ENCODE results near the gene PPP2R1B.

PPP2R1B gene

GRCh38 chr11:111703576-111703975 lies 62.6 kb downstream of the PPP2R1B start:
- H3K27ac ChIP-seq (replicated peaks), result no peak overlapping the region
- TF ChIP-seq GABPA (IDR thresholded peaks at IDR 0.05; ENCODE audit: low read depth), result no peak
- no peak for TF ChIP-seq CTCF (IDR thresholded peaks at IDR 0.05; ENCODE audit: insufficient read depth, low read length)
- TF ChIP-seq SPI1 (IDR thresholded peaks at IDR 0.05; ENCODE audit: borderline replicate concordance, low read depth), result no peak
- no peak for TF ChIP-seq POLR2AphosphoS5 (IDR thresholded peaks at IDR 0.05; ENCODE audit: low read depth)
- no peak for TF ChIP-seq REST (IDR thresholded peaks at IDR 0.05; ENCODE audit: insufficient replicate concordance, low read depth)
- H3K4me3 ChIP-seq (replicated peaks; ENCODE audit: insufficient read depth, low read length), result no peak overlapping the region
- H3K27me3 ChIP-seq (ENCODE audit: insufficient read depth, poor library complexity, severe bottlenecking), result no peaks in the 10 kb centered on the region
- DNase-seq (ENCODE audit: low read depth in 1 of 2, low spot score in 1 of 2), result no peak

GRCh38 chr11:111702623-111703022 lies 63.6 kb downstream of the PPP2R1B start:
- DNase-seq (ENCODE audit: low read depth in 1 of 2, low spot score in 1 of 2), result no peak
- Histone ChIP-seq H3K27me3 (ENCODE audit: insufficient read depth, poor library complexity, severe bottlenecking) (no peaks in the 10 kb centered on the region), H3K4me3 (replicated peaks; ENCODE audit: insufficient read depth, low read length) (no peak overlapping the region), H3K27ac (replicated peaks) (no peak overlapping the region)
- no peak for TF ChIP-seq GABPA (IDR thresholded peaks at IDR 0.05; ENCODE audit: low read depth)
- TF ChIP-seq CTCF (IDR thresholded peaks at IDR 0.05; ENCODE audit: insufficient read depth, low read length), result no peak
- no peak for TF ChIP-seq SPI1 (IDR thresholded peaks at IDR 0.05; ENCODE audit: borderline replicate concordance, low read depth)
- no peak for TF ChIP-seq REST (IDR thresholded peaks at IDR 0.05; ENCODE audit: insufficient replicate concordance, low read depth)
- no peak for TF ChIP-seq POLR2AphosphoS5 (IDR thresholded peaks at IDR 0.05; ENCODE audit: low read depth)

GRCh38 chr11:111700162-111700561 lies 66.0 kb downstream of the PPP2R1B start:
- no peak overlapping the region for H3K27ac ChIP-seq (replicated peaks)
- DNase-seq (ENCODE audit: low read depth in 1 of 2, low spot score in 1 of 2), result no peak
- no peak for TF ChIP-seq SPI1 (IDR thresholded peaks at IDR 0.05; ENCODE audit: borderline replicate concordance, low read depth)
- no peak overlapping the region for H3K4me3 ChIP-seq (replicated peaks; ENCODE audit: insufficient read depth, low read length)
- no peaks in the 10 kb centered on the region for H3K27me3 ChIP-seq (ENCODE audit: insufficient read depth, poor library complexity, severe bottlenecking)

GRCh38 chr11:111699579-111700156 lies 66.5 kb downstream of the PPP2R1B start:
- Histone ChIP-seq H3K27ac (replicated peaks) (no peak overlapping the region), H3K27me3 (ENCODE audit: insufficient read depth, poor library complexity, severe bottlenecking) (no peaks in the 10 kb centered on the region), H3K4me3 (replicated peaks; ENCODE audit: insufficient read depth, low read length) (no peak overlapping the region)
- TF ChIP-seq CTCF (IDR thresholded peaks at IDR 0.05; ENCODE audit: insufficient read depth, low read length) (no peak), REST (IDR thresholded peaks at IDR 0.05; ENCODE audit: insufficient replicate concordance, low read depth) (no peak), POLR2AphosphoS5 (IDR thresholded peaks at IDR 0.05; ENCODE audit: low read depth) (no peak), SPI1 (IDR thresholded peaks at IDR 0.05; ENCODE audit: borderline replicate concordance, low read depth) (no peak), GABPA (IDR thresholded peaks at IDR 0.05; ENCODE audit: low read depth) (no peak)
- DNase-seq (ENCODE audit: low read depth in 1 of 2, low spot score in 1 of 2), result no peak

Measured in HL-60 (cell line).